SH-SY5Y (cell line): ENCODE data around the gene MPV17L2.

Experiments used
- GATA2 ChIP-seq: IDR thresholded peaks from 2 replicates; pipeline ENCODE4 v1.6.1; 2011; ENCODE audit warnings: mild to moderate bottlenecking, low read depth, low read length
- GATA3 ChIP-seq: IDR thresholded peaks from 2 replicates; pipeline ENCODE4 v1.6.1; 2011; ENCODE audit warnings: low read depth, mild to moderate bottlenecking, low read length, moderate library complexity

DNA sequence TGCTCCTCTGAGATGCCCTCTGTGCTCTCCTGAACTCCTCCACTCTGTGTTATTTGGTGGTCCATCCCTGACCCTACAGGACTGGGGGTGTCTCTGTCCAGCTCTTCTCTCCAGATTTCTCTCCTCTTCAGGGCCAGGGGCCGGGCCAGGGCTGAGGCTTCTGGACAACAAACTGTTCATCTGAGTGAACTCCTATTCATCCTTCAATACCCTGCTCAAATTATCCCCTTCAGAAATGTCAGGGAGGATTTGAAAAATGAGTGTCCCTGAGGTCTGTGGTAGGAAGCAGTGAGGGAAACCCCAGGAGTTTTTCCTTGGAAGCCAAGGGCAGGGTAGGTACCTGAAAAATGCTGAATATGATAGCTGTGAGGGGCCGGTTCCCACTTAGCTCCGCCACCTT is 25.6 kb downstream of the MPV17L2 start:
- TF ChIP-seq GATA3 (no peak), GATA2 (no peak)
